Stimulated activated CD8-positive, alpha-beta memory T cell treated with anti-CD3 and anti-CD28 coated beads, Interleukin-7, amount 100 ng/mL, for 24 hours (primary cell): ENCODE results near the gene USB1.

ENCODE experiments used
- DNase-seq: peaks from one replicate; pipeline ENCODE4 v3.0.0-alpha.2; 2020; ENCODE audit warnings: low read depth

The USB1 gene

GRCh38 chr16:58049232-58050185 is 48.3 kb downstream of the USB1 start:
- DNase-seq, result no peak

DNA sequence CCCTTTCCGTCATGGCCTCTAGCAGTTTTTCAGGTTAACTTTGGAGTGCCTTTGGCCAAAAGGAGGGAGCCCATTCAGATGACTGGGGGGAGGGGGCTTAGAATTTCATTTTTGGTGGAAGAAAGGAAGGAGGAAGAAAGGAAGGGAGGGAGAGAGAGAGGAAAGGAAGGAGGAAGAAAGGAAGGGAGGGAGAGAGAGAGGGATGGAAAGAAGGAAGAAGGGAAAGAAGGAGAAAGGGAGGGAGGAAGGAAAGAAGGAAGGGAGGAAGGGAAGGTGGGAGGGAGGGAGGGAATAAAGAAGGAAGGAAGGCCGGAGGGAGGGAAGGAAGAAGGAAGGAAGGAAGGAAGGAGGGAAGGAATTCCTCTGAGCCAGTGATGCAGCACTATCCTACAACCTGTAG is 50.1 kb downstream of the USB1 start:
- DNase-seq, result no peak

GRCh38 chr16:58051821-58052603 is 50.8 kb downstream of the USB1 start:
- no peak for DNase-seq

- no peak for DNase-seq
Observed at GRCh38 chr16:58053682-58054005, 52.4 kb downstream of the USB1 start.

GRCh38 chr16:58054289-58054688 is 53.1 kb downstream of the USB1 start:
- DNase-seq, result no peak

DNA sequence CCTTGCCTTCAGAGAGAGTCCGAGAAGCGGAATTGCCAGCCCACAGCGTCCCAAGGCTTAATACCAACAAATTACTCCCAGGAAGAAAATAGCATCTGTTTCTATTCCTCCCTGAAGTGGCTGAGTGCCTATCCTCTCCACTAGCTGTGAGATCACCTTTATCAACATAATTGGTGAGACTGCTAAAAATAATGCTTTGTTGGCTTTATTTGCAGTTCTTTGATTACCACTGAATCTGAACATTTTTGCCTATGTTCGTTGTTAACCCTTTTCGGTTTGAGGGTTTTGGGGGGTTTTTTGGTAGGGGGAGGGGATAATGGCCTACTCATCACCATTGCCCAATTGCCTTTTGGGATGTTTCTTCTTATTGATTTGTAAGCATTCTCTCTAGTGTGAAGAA is 55.4 kb downstream of the USB1 start:
- DNase-seq, result no peak

DNA sequence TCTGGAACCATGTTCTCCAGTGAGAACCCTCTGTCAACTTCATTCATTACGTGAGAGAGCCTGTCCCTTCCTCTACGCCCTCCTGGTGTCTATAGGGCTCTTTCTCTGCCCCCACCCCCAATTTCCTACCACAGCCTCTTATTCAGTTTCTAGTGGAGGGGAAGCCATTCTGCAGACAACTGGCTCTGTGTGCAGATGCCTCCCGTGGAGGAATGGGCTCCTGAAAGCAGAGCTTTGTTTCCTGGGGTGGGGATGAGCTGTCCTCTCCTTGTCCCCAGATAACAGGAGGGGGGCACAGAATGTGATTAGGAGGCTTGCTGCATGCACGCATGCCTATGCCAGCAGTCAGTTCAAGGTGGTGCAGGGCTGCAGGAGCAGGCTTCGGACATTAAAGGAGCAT is 55.9 kb downstream of the USB1 start:
- DNase-seq, result no peak

- DNase-seq, result no peak
Observed at GRCh38 chr16:58057784-58058183, 56.6 kb downstream of the USB1 start.

- DNase-seq, result no peak
Observed at GRCh38 chr16:58062821-58063220, 61.6 kb downstream of the USB1 start.

DNA sequence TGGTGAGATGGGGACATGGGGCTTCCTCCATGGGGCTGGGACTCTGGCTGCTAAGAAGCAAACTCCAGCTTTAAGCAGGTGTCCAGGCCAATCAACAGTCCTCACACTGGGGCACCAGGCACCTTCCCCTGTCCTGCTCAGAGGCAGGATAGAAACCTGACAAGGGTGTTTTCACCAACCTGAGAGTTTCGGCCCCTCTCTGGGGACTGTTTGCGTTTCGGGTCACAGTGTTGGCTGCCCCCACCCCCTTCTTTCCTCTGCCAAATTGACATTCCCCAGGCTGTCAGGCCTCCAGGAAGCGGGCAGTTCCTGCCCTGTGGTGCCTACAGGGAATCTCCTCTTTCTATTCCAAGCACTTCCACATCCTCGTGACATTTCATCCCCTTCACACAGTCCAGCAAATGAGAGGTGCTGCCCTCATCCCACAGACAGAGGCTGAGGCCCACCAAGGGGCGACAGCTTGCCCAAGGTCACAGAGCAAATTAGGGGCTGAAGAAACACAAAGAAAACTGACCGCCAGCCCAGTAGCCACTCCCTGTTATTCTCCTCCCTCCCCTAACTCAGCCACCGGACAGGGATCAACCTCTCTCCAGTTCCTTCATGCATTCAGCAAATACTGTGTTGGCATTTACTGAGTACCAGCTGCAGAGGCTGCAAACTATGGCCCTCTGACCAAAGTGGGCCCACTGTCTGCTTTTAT is 62.3 kb downstream of the USB1 start:
- no peak for DNase-seq

GRCh38 chr16:58070585-58070984 is 69.4 kb downstream of the USB1 start:
- no peak for DNase-seq
